OCI-LY3 (cell line): ENCODE results near the gene SH2D1B.

Experiments
- H2AFZ ChIP-seq: fragments of 200-600, 300-600 bp; shearing (Covaris generic); 2 replicates; pipeline ENCODE4 v1.6.0; 2014; ENCODE audit warnings: antibody characterized with exemption, low read depth, low read length
- H3K27ac ChIP-seq: fragments of 200-600, 300-600 bp; sonication (generic); 2 replicates; pipeline ENCODE4 v1.5.1; 2014; ENCODE audit warnings: mild to moderate bottlenecking, low read length, moderate library complexity, mixed read lengths
- H3K27me3 ChIP-seq: fragments of 200-600, 300-600 bp; sonication (generic); 2 replicates; pipeline ENCODE4 v1.6.1; 2014; ENCODE audit warnings: low read depth, low read length, mixed read lengths
- H3K36me3 ChIP-seq: fragments of 200-600, 300-600 bp; sonication (generic); replicated peaks from 2 replicates; pipeline ENCODE3; 2014; ENCODE audit warnings: low read depth, low read length, mixed read lengths
- H3K4me1 ChIP-seq: fragments of 300-600, 200-600 bp; sonication (generic); 2 replicates; pipeline ENCODE4 v1.6.1; 2014; ENCODE audit warnings: low read length, mixed read lengths
- H3K4me2 ChIP-seq: fragments of 200-600, 300-600 bp; sonication (generic); 2 replicates; pipeline ENCODE4 v1.6.1; 2014; ENCODE audit warnings: low read length, mixed read lengths
- H3K4me3 ChIP-seq: fragments of 300-600, 200-600 bp; sonication (generic); 2 replicates; pipeline ENCODE4 v1.5.1; 2014; ENCODE audit warnings: antibody characterized with exemption, mild to moderate bottlenecking, low read length, moderate library complexity
- H3K79me2 ChIP-seq: fragments of 300-600, 200-600 bp; shearing (Covaris generic); 2 replicates; pipeline ENCODE4 v1.6.1; 2014; ENCODE audit warnings: mild to moderate bottlenecking, low read length, mixed read lengths
- H3K9ac ChIP-seq: fragments of 300-600, 200-600 bp; shearing (Covaris generic); 2 replicates; pipeline ENCODE4 v1.6.0; 2014; ENCODE audit warnings: mild to moderate bottlenecking, low read length, moderate library complexity
- H3K9me3 ChIP-seq: fragments of 200-600, 300-600 bp; shearing (Covaris generic); 2 replicates; pipeline ENCODE4 v1.6.1; 2014; ENCODE audit warnings: low read length, mixed read lengths; ENCODE audit not compliant: insufficient read depth
- H4K20me1 ChIP-seq: fragments of 200-600, 300-600 bp; sonication (generic); 2 replicates; pipeline ENCODE4 v1.6.1; 2016; ENCODE audit warnings: low read length, mixed read lengths; ENCODE audit not compliant: insufficient read depth
- CTCF ChIP-seq: fragments of 200-600, 300-600 bp; sonication (generic); IDR thresholded peaks from 2 replicates; pipeline ENCODE4 v1.5.1; 2014; ENCODE audit warnings: antibody characterized with exemption, low read length, low read depth
- EZH2phosphoT487 ChIP-seq: fragments of 200-600 bp; shearing (Covaris generic); IDR thresholded peaks from 2 replicates; pipeline ENCODE4 v1.6.1; 2018; ENCODE audit warnings: antibody characterized with exemption, mixed run types, low read depth

The SH2D1B gene

GRCh38 chr1:162383091-162383490 lies 28.8 kb downstream of the SH2D1B start:
- Histone ChIP-seq H3K27ac (no peak overlapping the region), H3K9ac (no peak overlapping the region), H3K4me1 (no peaks in the 10 kb centered on the region), H3K9me3 (no peaks in the 10 kb centered on the region), H3K79me2 (no peaks in the 10 kb centered on the region), H2AFZ (no peak overlapping the region), H3K4me3 (no peak overlapping the region), H3K27me3 (peaks cover 44% of the 10 kb centered on the region), H3K4me2 (no peak overlapping the region), H3K36me3 (no peaks in the 10 kb centered on the region), H4K20me1 (no peaks in the 10 kb centered on the region)
- no peak for TF ChIP-seq CTCF
- TF ChIP-seq EZH2phosphoT487: no peak

GRCh38 chr1:162381941-162382750 lies 29.8 kb downstream of the SH2D1B start:
- no peaks in the 10 kb centered on the region for H3K4me1 ChIP-seq
- no peak overlapping the region for H3K4me3 ChIP-seq
- H3K4me2 ChIP-seq: no peak overlapping the region
- TF ChIP-seq CTCF (no peak), EZH2phosphoT487 (no peak)
- H3K36me3 ChIP-seq: no peaks in the 10 kb centered on the region
- H3K27me3 ChIP-seq: peaks cover 45% of the 10 kb centered on the region
- no peaks in the 10 kb centered on the region for H3K79me2 ChIP-seq
- H3K27ac ChIP-seq: no peak overlapping the region
- no peaks in the 10 kb centered on the region for H3K9me3 ChIP-seq
- no peaks in the 10 kb centered on the region for H4K20me1 ChIP-seq
- H2AFZ ChIP-seq: no peak overlapping the region
- no peak overlapping the region for H3K9ac ChIP-seq

GRCh38 chr1:162381383-162381782 lies 30.6 kb downstream of the SH2D1B start, which contains the start of gene C1orf226:
Gene C1orf226 (plus strand): TSS chr1:162381728. CDS start chr1:162381902, 174 bp downstream.
- Histone ChIP-seq H2AFZ (no peak within 1 kb of the TSS), H3K79me2 (no peaks in the 10 kb centered on the region), H3K4me1 (no peaks in the 10 kb centered on the region), H3K9ac (no peak within 1 kb of the TSS), H3K4me3 (no peak within 1 kb of the TSS), H3K27ac (no peak within 1 kb of the TSS), H4K20me1 (no peaks in the 10 kb centered on the region), H3K36me3 (no peaks in the 10 kb centered on the region), H3K9me3 (no peaks in the 10 kb centered on the region), H3K4me2 (no peak within 1 kb of the TSS), H3K27me3 (peaks cover 40% of the 10 kb centered on the region)
- TF ChIP-seq EZH2phosphoT487: no peak
- no peak for TF ChIP-seq CTCF

- no peaks in the 10 kb centered on the region for H3K9me3 ChIP-seq
- H3K27me3 ChIP-seq: peaks cover 37% of the 10 kb centered on the region
- H3K9ac ChIP-seq: no peak overlapping the region
- H2AFZ ChIP-seq: no peak overlapping the region
- H3K79me2 ChIP-seq: no peaks in the 10 kb centered on the region
- TF ChIP-seq EZH2phosphoT487 (no peak), CTCF (no peak)
- no peak overlapping the region for H3K27ac ChIP-seq
- H3K4me2 ChIP-seq: no peak overlapping the region
- H3K4me3 ChIP-seq: no peak overlapping the region
- no peaks in the 10 kb centered on the region for H3K4me1 ChIP-seq
- H4K20me1 ChIP-seq: no peaks in the 10 kb centered on the region
- H3K36me3 ChIP-seq: no peaks in the 10 kb centered on the region
These were observed 31.7 kb downstream of the SH2D1B start for GRCh38 chr1:162380061-162380846.
